IMR-90 (cell line): Measurements from ENCODE around the gene FADD. TPM values are rescaled to one million over a fixed set of nuclear protein-coding genes. Genes with fewer than 3 reads are reported as not detected.

Experiments
- ATAC-seq: fragments of 200-7000 bp; cut with Tn5 transposase; 2 replicates; pipeline ENCODE4 v1.9.1; 2020; ENCODE audit warnings: low read depth, mild to moderate bottlenecking, moderate library complexity
- BruUV-seq: library from RNA; stranded (reverse); fragments of 400-500 nt; replicated peaks from 2 replicates; lab custom pipeline; 2021; lab: Mats Ljungman, UMichigan
- CTCF ChIA-PET: fragments of 300-600 bp; formaldehyde crosslinking; extraction: SDS; loops from one replicate; lab custom pipeline; 2021; ENCODE audit warnings: antibody characterized with exemption; lab: Yijun Ruan, JAX
- POLR2A ChIA-PET: fragments of 300-600 bp; sonication (Branson Sonifier 250); formaldehyde crosslinking; loops from one replicate; lab custom pipeline; 2022; ENCODE audit warnings: antibody characterized with exemption; ENCODE audit not compliant: unreplicated experiment; lab: Charles Lee
- DNase-seq: peaks from one replicate; pipeline ENCODE4 v3.0.0; 2013
- H2AFZ ChIP-seq: replicated peaks from 2 replicates; pipeline ENCODE3; 2013; ENCODE audit warnings: low read length, mild to moderate bottlenecking; ENCODE audit not compliant: poor library complexity
- H2AK5ac ChIP-seq: 2 replicates; pipeline ENCODE4 v1.6.1; 2013; ENCODE audit warnings: low read depth, low read length, inconsistent platforms
- H2AK9ac ChIP-seq: replicated peaks from 2 replicates; pipeline ENCODE3; 2013; ENCODE audit warnings: mild to moderate bottlenecking, low read depth, low read length, moderate library complexity; ENCODE audit not compliant: poor library complexity
- H2BK120ac ChIP-seq: 2 replicates; pipeline ENCODE4 v1.6.1; 2013; ENCODE audit warnings: low read depth, low read length, inconsistent platforms
- H2BK15ac ChIP-seq: 3 replicates; pipeline ENCODE4 v1.6.1; 2013; ENCODE audit warnings: low read depth, low read length, inconsistent platforms
- H2BK20ac ChIP-seq: 2 replicates; pipeline ENCODE4 v1.6.1; 2013; ENCODE audit warnings: low read depth, mild to moderate bottlenecking, inconsistent platforms, low read length, moderate library complexity
- H2BK5ac ChIP-seq: 2 replicates; pipeline ENCODE4 v1.6.1; 2013; ENCODE audit warnings: mild to moderate bottlenecking, low read depth, low read length, inconsistent platforms; ENCODE audit not compliant: poor library complexity, severe bottlenecking
- H3K14ac ChIP-seq: replicated peaks from 2 replicates; pipeline ENCODE4 v1.6.1; 2013; ENCODE audit warnings: low read depth, low read length, inconsistent platforms
- H3K18ac ChIP-seq: 2 replicates; pipeline ENCODE4 v1.6.1; 2013; ENCODE audit warnings: low read depth, low read length, control low read depth
- H3K23ac ChIP-seq: 2 replicates; pipeline ENCODE4 v1.6.1; 2013; ENCODE audit warnings: low read depth, low read length, inconsistent platforms
- H3K27ac ChIP-seq: 2 replicates; pipeline ENCODE4 v1.5.1; 2013; ENCODE audit warnings: mild to moderate bottlenecking, control low read depth, low read length; ENCODE audit not compliant: insufficient read depth
- H3K27me3 ChIP-seq: 2 replicates; pipeline ENCODE4 v1.6.1; 2013; ENCODE audit warnings: low read length; ENCODE audit not compliant: control insufficient read depth, insufficient read depth
- H3K36me3 ChIP-seq: 2 replicates; pipeline ENCODE4 v1.6.1; 2013; ENCODE audit warnings: low read length, mixed read lengths; ENCODE audit not compliant: control insufficient read depth, insufficient read depth
- H3K4ac ChIP-seq: 2 replicates; pipeline ENCODE4 v1.6.1; 2013; ENCODE audit warnings: low read depth, low read length, inconsistent platforms
- H3K4me1 ChIP-seq: 2 replicates; pipeline ENCODE4 v1.6.1; 2013; ENCODE audit warnings: low read length, mixed read lengths; ENCODE audit not compliant: control insufficient read depth, insufficient read depth
- H3K4me2 ChIP-seq: 2 replicates; pipeline ENCODE4 v1.6.1; 2013; ENCODE audit warnings: low read depth, mild to moderate bottlenecking, control low read depth, low read length, moderate library complexity
- H3K4me3 ChIP-seq: 2 replicates; pipeline ENCODE4 v1.5.1; 2013; ENCODE audit warnings: low read depth, mild to moderate bottlenecking, control low read depth, low read length, moderate library complexity; ENCODE audit not compliant: insufficient read depth
- H3K56ac ChIP-seq: 2 replicates; pipeline ENCODE4 v1.6.1; 2013; ENCODE audit warnings: low read length, inconsistent platforms; ENCODE audit not compliant: insufficient read depth; ENCODE audit errors: extremely low read depth
- H3K79me1 ChIP-seq, 2 experiments: 2 replicates each; pipeline ENCODE4 v1.6.1; 2013; ENCODE audit warnings: low read length in 2 of 2, inconsistent platforms in 1 of 2, low read depth in 1 of 2
- H3K9ac ChIP-seq: 2 replicates; pipeline ENCODE4 v1.6.1; 2013; ENCODE audit warnings: low read depth, low read length, control low read depth
- H3K9me1 ChIP-seq: 2 replicates; pipeline ENCODE4 v1.6.1; 2013; ENCODE audit warnings: low read length, inconsistent platforms; ENCODE audit not compliant: insufficient read depth
- H3K9me3 ChIP-seq: 2 replicates; pipeline ENCODE4 v1.6.1; 2013; ENCODE audit warnings: low read length; ENCODE audit not compliant: control insufficient read depth, insufficient read depth
- H4K20me1 ChIP-seq: 2 replicates; pipeline ENCODE4 v1.6.1; 2013; ENCODE audit warnings: low read length, inconsistent platforms; ENCODE audit not compliant: insufficient read depth
- H4K5ac ChIP-seq: 2 replicates; pipeline ENCODE4 v1.6.1; 2013; ENCODE audit warnings: mild to moderate bottlenecking, low read depth, low read length, control low read depth
- H4K8ac ChIP-seq, 2 experiments: 2 replicates each; pipeline ENCODE4 v1.6.1; 2013; ENCODE audit warnings: low read depth in 2 of 2, low read length in 2 of 2, control low read depth in 1 of 2, inconsistent platforms in 1 of 2
- H4K91ac ChIP-seq: 2 replicates; pipeline ENCODE4 v1.6.1; 2013; ENCODE audit warnings: low read depth, low read length, inconsistent platforms; ENCODE audit not compliant: insufficient read depth
- BHLHE40 ChIP-seq: fragments of 150-350 bp; IDR thresholded peaks from 2 replicates; pipeline ENCODE4 v1.6.1; 2016; ENCODE audit warnings: mild to moderate bottlenecking, low read depth, low read length
- ELK1 ChIP-seq: fragments of 150-350 bp; IDR thresholded peaks from 2 replicates; pipeline ENCODE4 v1.6.1; 2016; ENCODE audit warnings: low read depth, mild to moderate bottlenecking, low read length, moderate library complexity, borderline replicate concordance
- MXI1 ChIP-seq: IDR thresholded peaks from 2 replicates; pipeline ENCODE4 v1.6.1; 2012; ENCODE audit warnings: low read depth, mild to moderate bottlenecking, low read length, moderate library complexity, borderline replicate concordance
- RAD21 ChIP-seq: IDR thresholded peaks from 2 replicates; pipeline ENCODE4 v1.6.1; 2012; ENCODE audit warnings: low read length, improper control_type of control experiment
- USF2 ChIP-seq: fragments of 150-350 bp; IDR thresholded peaks from 2 replicates; pipeline ENCODE4 v1.6.1; 2017; ENCODE audit warnings: mild to moderate bottlenecking, antibody characterized with exemption, low read length, low read depth
- WGBS, 2 experiments: methylation state at CpG; one replicate each; pipeline versions ENCODE4 v1.1.5 to v1.1.7; 2013; ENCODE audit warnings: missing lambda C conversion rate in 2 of 2; ENCODE audit not compliant: insufficient read length in 1 of 2; ENCODE audit errors: extremely low coverage in 2 of 2; 5-methylcytosine and 5-hydroxymethylcytosine counted together
- dilution Hi-C: fragments of 300-500 bp; cut with HindIII; formaldehyde crosslinking; loops from one replicate; pipeline ENCODE4 v1.14.3; 2018; ENCODE audit warnings: low sequenced_read_pairs; ENCODE audit not compliant: unreplicated experiment
- in situ Hi-C: fragments of 300-500 bp; cut with MboI; formaldehyde crosslinking; loops from 3 replicates; pipeline ENCODE4 v1.14.3; 2019; ENCODE audit warnings: low sequenced_read_pairs, inconsistent platforms, mixed read lengths
- intact Hi-C: fragments of 100-400 bp; cut with micrococcal nuclease; formaldehyde crosslinking; loops from 2 replicates; pipeline ENCODE4 v1.10.0; 2022
- polyA plus RNA-seq, 3 experiments: library from polyadenylated mRNA; depleted of rRNA; stranded (reverse); fragments of >200 nt; gene quantifications; 2 replicates each; pipeline ENCODE4 v1.2.3, GENCODE V29; 2012; ENCODE audit warnings: low replicate concordance in 1 of 3
- total RNA-seq: library from RNA; depleted of rRNA; stranded (reverse); fragments of >200 nt; gene quantifications from 2 replicates; pipeline ENCODE4 v1.2.3, GENCODE V29; 2012

The FADD gene
- total and polyA plus RNA-seq, 2 of the 4 experiments (the other 2 are of a cell fraction) = 38.1 to 44.4 TPM

GRCh38 chr11:70209391-70209912 lies 6.4 kb downstream of the FADD start:
- Histone ChIP-seq H3K56ac (no peak overlapping the region), H3K27me3 (no peaks in the 10 kb centered on the region), H2AFZ (no peak overlapping the region), H3K27ac (no peak overlapping the region), H3K4me3 (no peak overlapping the region), H3K9me3 (no peaks in the 10 kb centered on the region), H2BK15ac (no peak overlapping the region), H3K14ac (no peak overlapping the region), H4K20me1 (peaks cover 62% of the 10 kb centered on the region), H2BK120ac (no peak overlapping the region), H3K4me1 (peaks cover 3% of the 10 kb centered on the region; the same call in 1 of the 2 replicates), H3K9ac (no peak overlapping the region), H3K18ac (no peak overlapping the region), H3K9me1 (peaks cover 19% of the 10 kb centered on the region), H3K23ac (no peak overlapping the region), H2AK9ac (no peak overlapping the region), H4K8ac (no peak overlapping the region), H3K4ac (no peak overlapping the region), H3K79me1 (peaks cover 22 to 57% of the 10 kb centered on the region in 2 experiments; a peak in 3 of 4 replicates), H2AK5ac (no peak overlapping the region), H4K91ac (no peak overlapping the region), H3K4me2 (no peak overlapping the region), H4K5ac (no peak overlapping the region), H2BK20ac (no peak overlapping the region), H2BK5ac (no peak overlapping the region), H3K36me3 (peaks cover 39% of the 10 kb centered on the region)
- WGBS, 2 experiments = no CpG with 5 or more reads among the region's 6 CpGs
- CTCF ChIA-PET = no interaction called here
- POLR2A ChIA-PET = no interaction called here
- BruUV-seq = no TSS peak
- DNase-seq = no peak
- TF ChIP-seq ELK1 = no peak
- no peak for TF ChIP-seq MXI1
- no peak for TF ChIP-seq RAD21
- no peak for TF ChIP-seq BHLHE40
- TF ChIP-seq USF2 = no peak
- intact Hi-C loops = loop anchor here (10.0 kb wide), 1 partner anchor 115 kb away; no protein-coding TSS in a partner anchor
- in situ Hi-C loops = no loop called here
- ATAC-seq = no peak
- dilution Hi-C loops = no loop called here
